Esophagus squamous epithelium (tissue), 5 donors: ENCODE results near the gene TMC1. TPM values are rescaled to one million over a fixed set of nuclear protein-coding genes. Genes with fewer than 3 reads are reported as not detected.

Experiments used
- DNase-seq: peaks from one replicate; lab custom pipeline; 2025; lab: John Stamatoyannopoulos, UW
- H3K27ac ChIP-seq, 4 donors: fragments of 200-600 bp; sonication (generic); one replicate each; pipeline ENCODE4 v1.5.1; 2016 to 2019; ENCODE audit warnings: mild to moderate bottlenecking in 1 of 4
- H3K27me3 ChIP-seq, 4 donors: fragments of 200-600 bp; sonication (generic); 1 replicate in 3 of 4; 2 replicates in 1 of 4; pipeline versions ENCODE4 v1.5.1 to v1.6.0; 2017 to 2021; ENCODE audit warnings: antibody characterized with exemption in 1 of 4
- H3K36me3 ChIP-seq, 3 donors: fragments of 200-600 bp; sonication (generic); one replicate each; pipeline ENCODE4 v1.5.1; 2016 to 2019
- H3K4me1 ChIP-seq, 3 donors: fragments of 200-600 bp; sonication (generic); one replicate each; pipeline ENCODE4 v1.5.1; 2017 to 2019
- H3K4me3 ChIP-seq, 4 donors: fragments of 200-600 bp; sonication (generic); 1 replicate in 3 of 4; 2 replicates in 1 of 4; pipeline ENCODE4 v1.5.1; 2016 to 2019; ENCODE audit warnings: mild to moderate bottlenecking in 2 of 4, moderate library complexity in 1 of 4
- H3K9me3 ChIP-seq, 3 donors: fragments of 200-600 bp; sonication (generic); one replicate each; pipeline ENCODE4 v1.5.1; 2016 to 2019
- CTCF ChIP-seq, 6 experiments: fragments of 450-650 bp in 4 of 6; fragments of 200-600 bp in 2 of 6; sonication (generic) in 2 of 6; IDR thresholded peaks; one replicate each; pipeline ENCODE4 v1.5.1; 2016 to 2019; ENCODE audit warnings: antibody characterized with exemption in 6 of 6, mild to moderate bottlenecking in 4 of 6, moderate library complexity in 4 of 6
- POLR2A ChIP-seq, 4 donors: fragments of 450-650 bp; IDR thresholded peaks; one replicate each; pipeline ENCODE4 v1.6.1; 2017; ENCODE audit warnings: antibody characterized with exemption in 4 of 4, mild to moderate bottlenecking in 4 of 4, moderate library complexity in 3 of 4
- WGBS, 2 donors: methylation state at CpG; one replicate each; pipeline ENCODE4 v1.1.5; 2018; 5-methylcytosine and 5-hydroxymethylcytosine counted together
- intact Hi-C: fragments of 100-400 bp; cut with DNase I; formaldehyde crosslinking; loops from one replicate; pipeline ENCODE4 v1.15.0; 2022
- total RNA-seq, 4 donors: library from RNA; depleted of rRNA; stranded (reverse); fragments of >200 nt; gene quantifications; one replicate each; pipeline ENCODE4 v1.1.0, GENCODE V29; 2016
- donor health status: DM: yes; HTN: yes; CAD: no.

TMC1 gene
- total RNA-seq, 4 donors from 2014 or later, result 1.1 to 3.1 (median 1.5) TPM; not detected in 1

- Histone ChIP-seq H3K27ac (peak overlapping the region; percentile 56 to 69 (median 61)), H3K27me3 (no peaks in the 10 kb centered on the region), H3K4me3 (no peak overlapping the region), H3K9me3 (no peaks in the 10 kb centered on the region), H3K36me3 (no peaks in the 10 kb centered on the region), H3K4me1 (peaks cover 4 to 58% (median 19%) of the 10 kb centered on the region in 3 donors)
- TF ChIP-seq CTCF (IDR thresholded peaks at IDR 0.05) (no peak), POLR2A (IDR thresholded peaks at IDR 0.05) (no peak)
- no peak for DNase-seq
- intact Hi-C loops, result no loop called here
- WGBS, 2 donors, result 39 to 55% methylated on average over 7 of the region's 7 CpGs
Observed at GRCh38 chr9:72826996-72827949, 305.9 kb downstream of the TMC1 start.

- Histone ChIP-seq H3K36me3 (no peaks in the 10 kb centered on the region), H3K4me1 (peaks cover 4 to 50% (median 19%) of the 10 kb centered on the region in 3 donors), H3K4me3 (no peak overlapping the region), H3K9me3 (no peaks in the 10 kb centered on the region), H3K27ac (peak overlapping the region; percentile 56 to 69 (median 61)), H3K27me3 (no peaks in the 10 kb centered on the region)
- DNase-seq, result no peak
- intact Hi-C loops, result no loop called here
- 53 to 56% methylated on average over 2 of the region's 2 CpGs for WGBS, 2 donors
- TF ChIP-seq CTCF (IDR thresholded peaks at IDR 0.05), result no peak
- no peak for TF ChIP-seq POLR2A (IDR thresholded peaks at IDR 0.05)
Observed at GRCh38 chr9:72827950-72828731, 306.7 kb downstream of the TMC1 start.

- Histone ChIP-seq H3K36me3 (no peaks in the 10 kb centered on the region), H3K4me1 (no peaks in the 10 kb centered on the region), H3K27me3 (no peaks in the 10 kb centered on the region), H3K9me3 (no peaks in the 10 kb centered on the region), H3K27ac (no peak overlapping the region), H3K4me3 (no peak overlapping the region)
- intact Hi-C loops, result no loop called here
- no peak for TF ChIP-seq POLR2A (IDR thresholded peaks at IDR 0.05)
- TF ChIP-seq CTCF (IDR thresholded peaks at IDR 0.05), result no peak
- WGBS, 2 donors, result 76 to 89% methylated on average over 1 of the region's 1 CpG
- DNase-seq, result no peak
Observed at GRCh38 chr9:72834994-72835393, 313.6 kb downstream of the TMC1 start.

- intact Hi-C loops, result no loop called here
- Histone ChIP-seq H3K36me3 (no peaks in the 10 kb centered on the region), H3K4me3 (no peak overlapping the region), H3K9me3 (no peaks in the 10 kb centered on the region), H3K27ac (no peak overlapping the region), H3K27me3 (no peaks in the 10 kb centered on the region), H3K4me1 (no peaks in the 10 kb centered on the region)
- DNase-seq, result no peak
- 77 to 83% methylated on average over 6 of the region's 6 CpGs for WGBS, 2 donors
- TF ChIP-seq CTCF (IDR thresholded peaks at IDR 0.05) (no peak), POLR2A (IDR thresholded peaks at IDR 0.05) (no peak)
Observed at GRCh38 chr9:72836790-72837189, 315.4 kb downstream of the TMC1 start.
